Activated CD4-positive, alpha-beta T cell treated with anti-CD3 and anti-CD28 coated beads, Interleukin-2, amount 10 ng/mL, durations not matched to agents 7 days and 5 days (primary cell): ENCODE data around the gene CMIP. TPM values are rescaled to one million over a fixed set of nuclear protein-coding genes. Genes with fewer than 3 reads are reported as not detected.
A peak's percentile ranks its signal among the peaks of the same experiment; 100 is the strongest.

Experiments used
- CTCF ChIA-PET: fragments of 350-600 bp; sonication (Branson Sonifier 250); formaldehyde crosslinking; loops from one replicate; lab custom pipeline; 2021; ENCODE audit warnings: antibody characterized with exemption; lab: Charles Lee
- POLR2A ChIA-PET: fragments of 350-600 bp; sonication (Branson Sonifier 250); formaldehyde crosslinking; loops from one replicate; lab custom pipeline; 2021; ENCODE audit warnings: antibody characterized with exemption; lab: Charles Lee
- DNase-seq: peaks from one replicate; pipeline ENCODE4 v3.0.0-alpha.2; 2020
- H3K27ac Mint-ChIP-seq: one replicate; pipeline ENCODE4 v1.8.0; 2021; ENCODE audit warnings: mild to moderate bottlenecking, moderate library complexity, mixed read lengths
- H3K27me3 Mint-ChIP-seq: one replicate; pipeline ENCODE4 v1.8.0; 2021; ENCODE audit warnings: mixed read lengths
- H3K36me3 Mint-ChIP-seq: one replicate; pipeline ENCODE4 v1.8.0; 2021; ENCODE audit warnings: low read depth, mixed read lengths
- H3K4me1 Mint-ChIP-seq: one replicate; pipeline ENCODE4 v1.8.0; 2021; ENCODE audit warnings: mixed read lengths
- H3K4me3 Mint-ChIP-seq: one replicate; pipeline ENCODE4 v1.8.0; 2021; ENCODE audit warnings: mild to moderate bottlenecking, moderate library complexity, mixed read lengths
- H3K9me3 Mint-ChIP-seq: one replicate; pipeline ENCODE4 v1.8.0; 2021; ENCODE audit warnings: mixed read lengths
- microRNA-seq: library from miRNA; unstranded; fragments of <30 nt; microRNA quantifications from one replicate; pipeline ENCODE4 v1.2.0, GENCODE V29; 2021; ENCODE audit warnings: borderline microRNAs expressed, borderline replicate concordance
- total RNA-seq, 2 experiments: library from RNA; stranded (reverse); gene quantifications; one replicate each; pipeline ENCODE4 v1.2.3, GENCODE V29; 2021

CMIP gene
- total RNA-seq, 2 experiments from 2014 or later: 44.7 to 46.8 TPM

GRCh38 chr16:81748476-81749198 lies 304.0 kb downstream of the CMIP start:
- Mint-ChIP-seq H3K4me3 (no peak overlapping the region), H3K9me3 (peaks cover 3% of the 10 kb centered on the region), H3K27ac (no peak overlapping the region), H3K36me3 (no peaks in the 10 kb centered on the region), H3K27me3 (peaks cover 7% of the 10 kb centered on the region), H3K4me1 (peaks cover 32% of the 10 kb centered on the region)
- DNase-seq: no peak
- POLR2A ChIA-PET: no interaction called here
- CTCF ChIA-PET: interaction anchor here (0.8 to 1.5 kb wide), 4 partner anchors 18 to 434 kb away, joined by 3 to 9 read pairs (median 4); partner anchors contain the start of gene GAN

- H3K27me3 Mint-ChIP-seq: peaks cover 7% of the 10 kb centered on the region
- ChIA-PET CTCF (interaction anchor here (0.7 to 1.4 kb wide), 5 partner anchors 8 to 22 kb away, joined by 3 to 5 read pairs (median 4); no protein-coding TSS in a partner anchor), POLR2A (no interaction called here)
- H3K9me3 Mint-ChIP-seq: no peaks in the 10 kb centered on the region
- peak overlapping the region; percentile 2 for H3K27ac Mint-ChIP-seq
- no peak overlapping the region for H3K4me3 Mint-ChIP-seq
- H3K36me3 Mint-ChIP-seq: no peaks in the 10 kb centered on the region
- no peak for DNase-seq
- H3K4me1 Mint-ChIP-seq: peaks cover 25% of the 10 kb centered on the region
These were observed 307.7 kb downstream of the CMIP start for GRCh38 chr16:81752225-81752875.

DNA sequence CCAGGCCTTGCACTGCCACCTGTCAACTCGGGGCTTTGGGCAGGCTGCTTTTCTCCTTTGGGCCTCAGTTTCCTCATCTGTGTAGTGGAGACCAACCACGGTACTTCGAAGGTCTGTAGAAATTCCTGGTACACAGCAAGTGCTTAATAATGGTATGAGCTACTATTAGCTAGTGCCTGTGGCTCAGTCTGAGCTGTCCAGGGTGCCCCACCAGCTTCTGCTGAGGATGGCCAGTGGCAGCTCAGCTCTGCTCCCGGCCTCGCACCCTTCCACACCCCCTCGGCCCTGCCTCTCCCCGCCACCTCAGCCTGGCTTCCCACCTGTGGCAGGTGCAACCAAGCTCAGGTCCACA lies 308.2 kb downstream of the CMIP start:
- CTCF ChIA-PET: interaction anchor here (0.7 to 1.4 kb wide), 3 partner anchors 9 to 23 kb away, joined by 4 to 5 read pairs (median 5); no protein-coding TSS in a partner anchor
- Mint-ChIP-seq H3K27ac (no peak overlapping the region), H3K36me3 (no peaks in the 10 kb centered on the region), H3K4me1 (peaks cover 20% of the 10 kb centered on the region), H3K27me3 (peaks cover 7% of the 10 kb centered on the region), H3K4me3 (no peak overlapping the region), H3K9me3 (no peaks in the 10 kb centered on the region)
- POLR2A ChIA-PET: no interaction called here
- no peak for DNase-seq

- no peaks in the 10 kb centered on the region for H3K36me3 Mint-ChIP-seq
- DNase-seq: no peak
- no peaks in the 10 kb centered on the region for H3K9me3 Mint-ChIP-seq
- H3K27me3 Mint-ChIP-seq: peaks cover 6% of the 10 kb centered on the region
- CTCF ChIA-PET: interaction anchor here (0.6 kb wide), 1 partner anchor 410 kb away, joined by 3 read pairs; no protein-coding TSS in a partner anchor
- no peak overlapping the region for H3K27ac Mint-ChIP-seq
- H3K4me1 Mint-ChIP-seq: peaks cover 8% of the 10 kb centered on the region
- POLR2A ChIA-PET: no interaction called here
- no peak overlapping the region for H3K4me3 Mint-ChIP-seq
These were observed 310.2 kb downstream of the CMIP start for GRCh38 chr16:81754858-81755257.

DNA sequence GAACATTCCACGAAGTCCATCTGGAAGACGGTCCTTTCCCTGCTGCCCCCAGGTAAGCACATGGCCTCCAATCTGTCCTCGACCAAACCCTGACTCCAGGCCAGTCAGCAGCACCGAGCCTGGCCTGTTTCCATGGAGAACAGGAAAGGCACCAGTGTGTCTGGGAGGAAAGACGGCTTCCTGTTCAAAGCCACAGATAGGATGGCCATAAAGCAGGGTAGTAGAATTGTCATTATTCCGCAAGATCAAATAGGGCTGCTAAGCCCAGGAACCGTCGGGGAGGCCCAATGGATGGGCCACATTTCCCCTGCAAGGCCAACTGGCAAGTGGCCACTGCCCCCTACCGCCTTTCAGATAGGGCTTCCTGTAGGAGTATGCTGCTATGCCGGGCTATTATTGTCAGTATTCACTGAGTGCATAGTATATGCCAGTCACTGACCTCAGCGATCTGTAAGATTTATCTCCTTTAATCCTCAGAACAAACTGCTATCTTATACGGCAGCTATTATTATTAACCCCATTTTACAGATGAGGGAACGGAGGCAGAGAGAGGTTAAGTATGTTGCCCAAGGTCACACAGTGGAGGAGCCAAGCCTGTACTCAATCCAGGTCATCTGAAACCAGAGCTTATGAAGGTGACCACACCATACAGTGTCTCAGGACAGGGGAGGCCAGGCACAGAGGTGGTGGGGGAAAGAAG lies 311.5 kb downstream of the CMIP start:
- Mint-ChIP-seq H3K4me1 (peaks cover 8% of the 10 kb centered on the region), H3K27ac (no peak overlapping the region), H3K4me3 (no peak overlapping the region), H3K36me3 (no peaks in the 10 kb centered on the region), H3K9me3 (no peaks in the 10 kb centered on the region), H3K27me3 (peaks cover 5% of the 10 kb centered on the region)
- DNase-seq: no peak
- CTCF ChIA-PET: interaction anchor here (1.0 to 1.8 kb wide), 4 partner anchors 12 to 354 kb away, joined by 3 to 5 read pairs (median 4); no protein-coding TSS in a partner anchor
- POLR2A ChIA-PET: no interaction called here

GRCh38 chr16:81756615-81757356 lies 312.2 kb downstream of the CMIP start:
- no peak overlapping the region for H3K4me3 Mint-ChIP-seq
- H3K4me1 Mint-ChIP-seq: peaks cover 8% of the 10 kb centered on the region
- ChIA-PET POLR2A (no interaction called here), CTCF (interaction anchor here (0.7 to 1.8 kb wide), 5 partner anchors 11 to 721 kb away, joined by 3 to 5 read pairs (median 3); partner anchors contain the start of gene ATMIN)
- no peak for DNase-seq
- H3K9me3 Mint-ChIP-seq: no peaks in the 10 kb centered on the region
- H3K27ac Mint-ChIP-seq: no peak overlapping the region
- peaks cover 5% of the 10 kb centered on the region for H3K27me3 Mint-ChIP-seq
- no peaks in the 10 kb centered on the region for H3K36me3 Mint-ChIP-seq

DNA sequence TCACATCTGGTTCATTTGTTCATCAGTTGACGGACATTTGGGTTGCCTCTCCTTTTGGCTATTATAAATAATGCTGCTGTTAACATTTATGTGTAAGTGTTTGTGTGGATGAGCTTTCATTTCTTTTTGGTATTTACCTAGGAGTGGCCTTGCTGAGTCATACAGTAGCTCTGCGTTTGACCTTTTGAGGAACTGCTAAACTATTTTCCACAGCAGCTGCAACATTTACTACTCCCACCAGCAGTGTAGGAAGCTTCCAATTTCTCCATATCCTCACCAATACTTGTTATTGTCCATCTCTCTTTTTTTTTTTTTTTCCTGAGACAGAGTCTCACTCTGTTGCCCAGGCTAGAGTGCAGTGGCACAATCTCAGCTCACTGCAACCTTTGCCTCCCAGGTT lies 313.8 kb downstream of the CMIP start:
- ChIA-PET POLR2A (interaction anchor here (0.6 to 1.0 kb wide), 2 partner anchors 62 to 116 kb away, joined by 3 to 4 read pairs; no protein-coding TSS in a partner anchor), CTCF (no interaction called here)
- Mint-ChIP-seq H3K27me3 (peaks cover 5% of the 10 kb centered on the region), H3K4me1 (peaks cover 4% of the 10 kb centered on the region), H3K36me3 (no peaks in the 10 kb centered on the region), H3K9me3 (no peaks in the 10 kb centered on the region), H3K27ac (no peak overlapping the region), H3K4me3 (no peak overlapping the region)
- no peak for DNase-seq

Small RNAs within 50 kb of the gene (microRNA-seq; reads per million reads assigned to microRNA genes)
- gene MIR6504 (not detected), gene MIR7854 (not detected)

Other genes with a start within 250 kb of the CMIP start
- gene BCO1, start 206.1 kb upstream of the CMIP start, total RNA-seq: not detected
- 1 to 10 TPM; 6.3 to 6.9 TPM for gene GAN, start 129.8 kb upstream of the CMIP start, total RNA-seq